ENCODE measurements around the gene MLH1. TPM values are rescaled to one million over a fixed set of nuclear protein-coding genes. Genes with fewer than 3 reads are reported as not detected.

MLH1 gene
- total and polyA plus RNA-seq, 2 of the 8 experiments (the other 6 are each of a cell fraction or from before 2014, with no cell fraction given): 36.4 to 47.3 TPM

- no peak overlapping the region for H2BK120ac ChIP-seq (replicated peaks; ENCODE audit: low read depth, low read length)
- no peak overlapping the region for H3K4ac ChIP-seq (replicated peaks; ENCODE audit: insufficient read length, low read depth, low read length)
- no peak for FAIRE-seq
- no peak overlapping the region for H3K23ac ChIP-seq (ENCODE audit: insufficient read length)
- H3K4me2 ChIP-seq (ENCODE audit: insufficient read depth in 1 of 2, low read depth in 2 of 2, low read length in 2 of 2): no peak overlapping the region
- H4K5ac ChIP-seq (ENCODE audit: insufficient read length, low read depth, low read length): no peak overlapping the region
- no peak overlapping the region for H2AK5ac ChIP-seq (ENCODE audit: low read depth, low read length)
- no peak for DNase-seq (ENCODE audit: low read depth in 1 of 2, low spot score in 2 of 2)
- no peak overlapping the region for H3K27ac ChIP-seq (ENCODE audit: low read depth, low read length)
- peaks cover 17 to 68% (median 39%) of the 10 kb centered on the region in 4 experiments; a peak in 7 of 8 replicates for H3K36me3 ChIP-seq (ENCODE audit: control insufficient read depth in 2 of 4, insufficient read depth in 4 of 4, low read length in 3 of 4)
- no peak overlapping the region for H3K4me3 ChIP-seq (ENCODE audit: extremely low read depth in 1 of 4, insufficient read depth in 2 of 4, low read depth in 3 of 4, low read length in 4 of 4)
- H2BK12ac ChIP-seq (ENCODE audit: low read depth, low read length): no peak overlapping the region
- no peak overlapping the region for H2BK20ac ChIP-seq (ENCODE audit: low read length)
- H3K4me1 ChIP-seq (replicated peaks in 1 of 4; ENCODE audit: control insufficient read depth in 3 of 4, insufficient read depth in 4 of 4, low read length in 3 of 4): no peaks in the 10 kb centered on the region
- H3K9me3 ChIP-seq (ENCODE audit: insufficient read depth in 2 of 2, low read depth in 1 of 2, low read length in 1 of 2): no peaks in the 10 kb centered on the region
- H3K18ac ChIP-seq (ENCODE audit: extremely low read depth, low read length): no peak overlapping the region
- no peak overlapping the region for H2AFZ ChIP-seq (ENCODE audit: low read length)
- no peaks in the 10 kb centered on the region for H4K20me1 ChIP-seq (replicated peaks in 1 of 2; ENCODE audit: control insufficient read depth in 1 of 2, insufficient read depth in 2 of 2, low read length in 2 of 2)
- POLR2A ChIA-PET (ENCODE audit: partially characterized antibody): interaction anchor here (0.6 to 1.5 kb wide), 3 partner anchors 9 to 97 kb away, joined by 3 read pairs; no protein-coding TSS in a partner anchor
- TF ChIP-seq POU5F1 (IDR thresholded peaks at IDR 0.05; ENCODE audit: low read depth, low read length) (no peak), TCF12 (IDR thresholded peaks at IDR 0.05; ENCODE audit: low read depth, low read length) (no peak), KDM1A (IDR thresholded peaks at IDR 0.05; ENCODE audit: borderline replicate concordance, low read length) (no peak), CHD2 (IDR thresholded peaks at IDR 0.05; ENCODE audit: low read length) (no peak), TAF1 (IDR thresholded peaks at IDR 0.05; ENCODE audit: low read depth, low read length) (no peak)
- H3K79me1 ChIP-seq (ENCODE audit: low read depth, low read length): peaks cover 6% of the 10 kb centered on the region; the same call in 1 of the 2 replicates
- no peaks in the 10 kb centered on the region for H3K79me2 ChIP-seq (ENCODE audit: control insufficient read depth in 1 of 2, insufficient read depth in 2 of 2, low read length in 2 of 2)
- H3K23me2 ChIP-seq (ENCODE audit: low read depth, low read length): no peaks in the 10 kb centered on the region
- H4K91ac ChIP-seq (replicated peaks; ENCODE audit: insufficient read length, low read length): no peak overlapping the region
- CTCF ChIA-PET (ENCODE audit: partially characterized antibody): interaction anchor here (0.6 to 0.9 kb wide), 3 partner anchors 74 to 1175 kb away, joined by 3 read pairs; no protein-coding TSS in a partner anchor
- no peak overlapping the region for H3K14ac ChIP-seq (ENCODE audit: insufficient read length)
- no peak overlapping the region for H2BK5ac ChIP-seq (ENCODE audit: low read depth, low read length)
- no peaks in the 10 kb centered on the region for H3K27me3 ChIP-seq (replicated peaks in 1 of 4; ENCODE audit: control insufficient read depth in 3 of 4, extremely low read depth in 1 of 4, insufficient read depth in 3 of 4, low read length in 3 of 4)
- H2BK15ac ChIP-seq (ENCODE audit: low read length): no peak overlapping the region
- no peak overlapping the region for H4K8ac ChIP-seq (ENCODE audit: extremely low read depth, insufficient read depth, low read length)
- no peak overlapping the region for H3K56ac ChIP-seq (replicated peaks; ENCODE audit: insufficient read length, low read depth, low read length)
- H3K9ac ChIP-seq (replicated peaks in 1 of 4; ENCODE audit: extremely low read depth in 1 of 4, low read depth in 3 of 4, low read length in 3 of 4): no peak overlapping the region
Measured at GRCh38 chr3:37029516-37030163, 36.3 kb downstream of the MLH1 start.

Measured in H1 (cell line).